SH-SY5Y (cell line): Measurements from ENCODE around the gene ERGIC1.

Experiments used
- GATA2 ChIP-seq: IDR thresholded peaks from 2 replicates; pipeline ENCODE4 v1.6.1; 2011; ENCODE audit warnings: mild to moderate bottlenecking, low read depth, low read length
- GATA3 ChIP-seq: IDR thresholded peaks from 2 replicates; pipeline ENCODE4 v1.6.1; 2011; ENCODE audit warnings: low read depth, mild to moderate bottlenecking, low read length, moderate library complexity

- TF ChIP-seq GATA2 (no peak), GATA3 (no peak)
These were observed 77.0 kb downstream of the ERGIC1 start for GRCh38 chr5:172910828-172911627.
